GM13977 (cell line): ENCODE measurements around the gene LNPK.

Experiments used
- DNase-seq: peaks from one replicate; pipeline ENCODE4 v3.0.0; 2012; ENCODE audit warnings: low spot score
- in situ Hi-C: fragments of 300-500 bp; cut with MboI; formaldehyde crosslinking; loops from one replicate; pipeline ENCODE4 v1.12.0; 2022; ENCODE audit warnings: low sequenced_read_pairs, low pct_unique_long_range_greater_than_20kb, mixed read lengths, inconsistent platforms; ENCODE audit not compliant: unreplicated experiment
- TF ChIP-seq, protein P1 (sequence below): IDR thresholded peaks from 2 replicates; pipeline ENCODE4 v1.5.1; 2012; ENCODE audit warnings: mild to moderate bottlenecking, control low read depth; ENCODE audit not compliant: insufficient read depth; ENCODE audit errors: extremely low read depth, missing control alignments

The LNPK gene

GRCh38 chr2:175879679-175880078, 122.4 kb downstream of the LNPK start:
- TF ChIP-seq, protein P1, sequence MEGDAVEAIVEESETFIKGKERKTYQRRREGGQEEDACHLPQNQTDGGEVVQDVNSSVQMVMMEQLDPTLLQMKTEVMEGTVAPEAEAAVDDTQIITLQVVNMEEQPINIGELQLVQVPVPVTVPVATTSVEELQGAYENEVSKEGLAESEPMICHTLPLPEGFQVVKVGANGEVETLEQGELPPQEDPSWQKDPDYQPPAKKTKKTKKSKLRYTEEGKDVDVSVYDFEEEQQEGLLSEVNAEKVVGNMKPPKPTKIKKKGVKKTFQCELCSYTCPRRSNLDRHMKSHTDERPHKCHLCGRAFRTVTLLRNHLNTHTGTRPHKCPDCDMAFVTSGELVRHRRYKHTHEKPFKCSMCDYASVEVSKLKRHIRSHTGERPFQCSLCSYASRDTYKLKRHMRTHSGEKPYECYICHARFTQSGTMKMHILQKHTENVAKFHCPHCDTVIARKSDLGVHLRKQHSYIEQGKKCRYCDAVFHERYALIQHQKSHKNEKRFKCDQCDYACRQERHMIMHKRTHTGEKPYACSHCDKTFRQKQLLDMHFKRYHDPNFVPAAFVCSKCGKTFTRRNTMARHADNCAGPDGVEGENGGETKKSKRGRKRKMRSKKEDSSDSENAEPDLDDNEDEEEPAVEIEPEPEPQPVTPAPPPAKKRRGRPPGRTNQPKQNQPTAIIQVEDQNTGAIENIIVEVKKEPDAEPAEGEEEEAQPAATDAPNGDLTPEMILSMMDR = no peak
- no peak for DNase-seq
- in situ Hi-C loops = no loop called here

DNA sequence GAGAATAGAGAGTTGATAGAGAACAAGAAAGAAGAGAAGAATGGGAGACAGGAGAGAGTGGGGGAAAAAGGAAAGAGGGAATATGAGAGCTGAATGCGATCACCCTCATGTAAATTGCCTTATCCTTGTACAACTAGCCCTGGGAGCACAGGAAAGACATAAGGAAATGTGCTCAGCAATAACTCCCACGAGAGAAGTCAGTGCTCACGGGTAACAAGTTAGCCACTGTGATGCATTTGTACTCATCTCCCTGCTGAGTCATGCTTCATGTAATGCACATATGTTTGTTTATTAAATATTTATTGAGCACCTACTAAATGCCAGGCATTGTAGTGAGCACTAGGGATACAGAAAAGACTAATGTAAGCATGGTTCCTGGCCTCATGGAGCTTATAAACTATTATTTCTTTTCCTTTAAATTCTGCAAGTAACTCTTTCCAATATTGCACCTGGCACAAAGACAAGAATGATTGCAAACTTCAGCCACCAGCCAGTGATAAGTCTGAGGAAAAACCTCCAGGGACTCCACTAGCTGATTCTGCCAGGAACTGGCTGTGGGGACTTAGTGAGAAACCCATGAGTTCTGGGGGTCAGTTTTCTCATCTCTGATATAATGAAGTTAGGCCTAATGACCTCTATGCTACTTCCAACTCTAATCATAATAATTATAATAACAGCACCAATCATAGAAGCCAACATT, 124.1 kb downstream of the LNPK start:
- in situ Hi-C loops = no loop called here
- DNase-seq = no peak
- TF ChIP-seq, protein P1 = no peak

DNA sequence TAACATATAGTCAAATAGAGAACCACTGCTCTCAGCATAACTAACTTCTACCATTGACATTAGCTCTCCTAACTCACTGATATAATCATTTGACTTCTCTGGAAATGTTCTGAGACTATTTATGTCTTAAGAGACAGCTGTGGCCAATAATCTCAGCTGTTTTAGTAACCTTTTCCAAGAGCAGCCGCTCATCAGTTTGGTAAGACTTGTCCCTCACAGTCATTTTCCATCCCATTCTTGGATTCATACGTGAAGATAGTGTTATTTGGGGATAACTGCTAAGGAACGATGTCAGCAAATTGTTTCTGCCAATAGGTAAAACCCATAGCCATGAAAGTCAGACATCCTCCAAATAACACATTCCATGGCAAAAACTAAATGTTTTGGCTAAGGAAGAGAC, 127.8 kb downstream of the LNPK start:
- TF ChIP-seq, protein P1 = no peak
- DNase-seq = no peak
- in situ Hi-C loops = no loop called here
